CD4-positive, alpha-beta T cell (primary cell): ENCODE data around the gene SLC47A2. TPM values are rescaled to one million over a fixed set of nuclear protein-coding genes. Genes with fewer than 3 reads are reported as not detected.

ENCODE experiments used
- ATAC-seq: fragments of 200-7000 bp; cut with Tn5 transposase; one replicate; pipeline ENCODE4 v1.10.0; 2022; ENCODE audit warnings: mild to moderate bottlenecking; ENCODE audit not compliant: poor library complexity
- CTCF ChIA-PET: fragments of 350-600 bp; sonication (Branson Sonifier 250); formaldehyde crosslinking; loops from one replicate; lab custom pipeline; 2021; ENCODE audit warnings: antibody characterized with exemption, inconsistent platforms; lab: Charles Lee
- POLR2A ChIA-PET: fragments of 350-600 bp; sonication (Branson Sonifier 250); formaldehyde crosslinking; loops from one replicate; lab custom pipeline; 2021; ENCODE audit warnings: antibody characterized with exemption, inconsistent platforms; lab: Charles Lee
- DNase-seq, 14 experiments: peaks; one replicate each; pipeline ENCODE4 v3.0.0-alpha.2; 2013 to 2020; ENCODE audit warnings: mixed read lengths in 2 of 14
- H3K27ac ChIP-seq, 2 donors: one replicate each; pipeline versions ENCODE4 v1.5.1 to v1.7.0; 2013; ENCODE audit warnings: low read length in 2 of 2, low read depth in 1 of 2, mild to moderate bottlenecking in 1 of 2
- H3K27me3 ChIP-seq, 2 experiments: 1 replicate in 1 of 2; 2 replicates in 1 of 2; pipeline versions ENCODE4 v1.6.1 to v1.7.0; 2013; ENCODE audit warnings: low read length in 2 of 2, control low read depth in 1 of 2, mild to moderate bottlenecking in 1 of 2, moderate library complexity in 1 of 2; ENCODE audit not compliant: insufficient read depth in 2 of 2, control insufficient read depth in 1 of 2
- H3K36me3 ChIP-seq: one replicate; pipeline ENCODE4 v1.6.1; 2013; ENCODE audit warnings: low read length, control low read depth; ENCODE audit not compliant: insufficient read depth
- H3K4me1 ChIP-seq: one replicate; pipeline ENCODE4 v1.6.1; 2013; ENCODE audit warnings: low read length, control low read depth; ENCODE audit not compliant: insufficient read depth
- H3K4me3 ChIP-seq: one replicate; pipeline ENCODE4 v1.5.1; 2013; ENCODE audit warnings: mild to moderate bottlenecking, low read length, moderate library complexity
- H3K9me3 ChIP-seq, 2 experiments: 1 replicate in 1 of 2; 2 replicates in 1 of 2; pipeline versions ENCODE4 v1.6.1 to v1.7.0; 2013; ENCODE audit warnings: low read length in 2 of 2, mild to moderate bottlenecking in 2 of 2, control low read depth in 1 of 2, moderate library complexity in 1 of 2; ENCODE audit not compliant: control insufficient read depth in 1 of 2, insufficient read depth in 1 of 2
- H3K27ac Mint-ChIP-seq: one replicate; pipeline ENCODE4 v1.8.0; 2020; ENCODE audit warnings: mixed read lengths
- H3K27me3 Mint-ChIP-seq: one replicate; pipeline ENCODE4 v1.8.0; 2021; ENCODE audit warnings: mixed read lengths
- H3K36me3 Mint-ChIP-seq: one replicate; pipeline ENCODE4 v1.8.0; 2021; ENCODE audit warnings: low read depth, mixed read lengths
- H3K4me1 Mint-ChIP-seq: one replicate; pipeline ENCODE4 v1.8.0; 2021; ENCODE audit warnings: low read depth, mixed read lengths
- H3K4me3 Mint-ChIP-seq: one replicate; pipeline ENCODE4 v1.8.0; 2020; ENCODE audit warnings: mild to moderate bottlenecking, mixed read lengths
- H3K9me3 Mint-ChIP-seq: one replicate; pipeline ENCODE4 v1.8.0; 2020; ENCODE audit warnings: mixed read lengths
- intact Hi-C, 2 experiments: fragments of 100-400 bp; cut with DNase I in 1 of 2; cut with micrococcal nuclease in 1 of 2; formaldehyde crosslinking; loops; one replicate each; pipeline versions ENCODE4 v1.15.1 to v1.9.0; 2023 to 2025; cut with DNase I, micrococcal nuclease
- total RNA-seq, 174 experiments: library from RNA in 2 of 174; stranded (reverse) in 2 of 174; gene quantifications; one replicate each; pipeline ENCODE4 v1.2.3 and lab custom pipeline; 2021 to 2026
- TF ChIP-seq, protein P1 (sequence below): fragments of 200-600 bp; IDR thresholded peaks from one replicate; pipeline ENCODE4 v1.8.0; 2022; ENCODE audit warnings: antibody characterized with exemption, mild to moderate bottlenecking

The SLC47A2 gene
- total RNA-seq, 2 experiments from 2014 or later = not detected

- CTCF ChIA-PET = interaction anchor here (1.9 kb wide), 1 partner anchor 17 kb away, joined by 6 read pairs; no protein-coding TSS in a partner anchor
- Mint-ChIP-seq H3K36me3 (no peaks in the 10 kb centered on the region), H3K4me3 (no peak overlapping the region), H3K9me3 (no peaks in the 10 kb centered on the region), H3K4me1 (peaks cover 37% of the 10 kb centered on the region), H3K27ac (peak overlapping the region; percentile 3), H3K27me3 (no peaks in the 10 kb centered on the region)
- Histone ChIP-seq H3K27me3 (no peaks in the 10 kb centered on the region), H3K27ac (no peak overlapping the region), H3K36me3 (no peaks in the 10 kb centered on the region), H3K4me1 (peaks cover 28% of the 10 kb centered on the region), H3K4me3 (no peak overlapping the region), H3K9me3 (no peaks in the 10 kb centered on the region)
- POLR2A ChIA-PET = interaction anchor here (1.0 kb wide), 1 partner anchor 111 kb away, joined by 3 read pairs; no protein-coding TSS in a partner anchor
- TF ChIP-seq, protein P1, sequence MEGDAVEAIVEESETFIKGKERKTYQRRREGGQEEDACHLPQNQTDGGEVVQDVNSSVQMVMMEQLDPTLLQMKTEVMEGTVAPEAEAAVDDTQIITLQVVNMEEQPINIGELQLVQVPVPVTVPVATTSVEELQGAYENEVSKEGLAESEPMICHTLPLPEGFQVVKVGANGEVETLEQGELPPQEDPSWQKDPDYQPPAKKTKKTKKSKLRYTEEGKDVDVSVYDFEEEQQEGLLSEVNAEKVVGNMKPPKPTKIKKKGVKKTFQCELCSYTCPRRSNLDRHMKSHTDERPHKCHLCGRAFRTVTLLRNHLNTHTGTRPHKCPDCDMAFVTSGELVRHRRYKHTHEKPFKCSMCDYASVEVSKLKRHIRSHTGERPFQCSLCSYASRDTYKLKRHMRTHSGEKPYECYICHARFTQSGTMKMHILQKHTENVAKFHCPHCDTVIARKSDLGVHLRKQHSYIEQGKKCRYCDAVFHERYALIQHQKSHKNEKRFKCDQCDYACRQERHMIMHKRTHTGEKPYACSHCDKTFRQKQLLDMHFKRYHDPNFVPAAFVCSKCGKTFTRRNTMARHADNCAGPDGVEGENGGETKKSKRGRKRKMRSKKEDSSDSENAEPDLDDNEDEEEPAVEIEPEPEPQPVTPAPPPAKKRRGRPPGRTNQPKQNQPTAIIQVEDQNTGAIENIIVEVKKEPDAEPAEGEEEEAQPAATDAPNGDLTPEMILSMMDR = no peak
- no peak for ATAC-seq
- no peak for DNase-seq
- intact Hi-C loops = no loop called here
Observed at GRCh38 chr17:19727501-19728078, 11.2 kb upstream of the SLC47A2 start.

GRCh38 chr17:19726631-19727376, 10.4 kb upstream of the SLC47A2 start:
- no peaks in the 10 kb centered on the region for H3K27me3 Mint-ChIP-seq
- peak overlapping the region; percentile 3 for H3K27ac Mint-ChIP-seq
- H3K4me1 ChIP-seq = peaks cover 28% of the 10 kb centered on the region
- H3K36me3 Mint-ChIP-seq = no peaks in the 10 kb centered on the region
- no peak overlapping the region for H3K4me3 ChIP-seq
- H3K9me3 ChIP-seq = no peaks in the 10 kb centered on the region
- H3K27me3 ChIP-seq = no peaks in the 10 kb centered on the region
- H3K4me3 Mint-ChIP-seq = no peak overlapping the region
- ChIA-PET POLR2A (no interaction called here), CTCF (no interaction called here)
- no peak for DNase-seq
- H3K27ac ChIP-seq = no peak overlapping the region
- TF ChIP-seq, protein P1 = no peak
- no peaks in the 10 kb centered on the region for H3K36me3 ChIP-seq
- H3K9me3 Mint-ChIP-seq = no peaks in the 10 kb centered on the region
- intact Hi-C loops = no loop called here
- H3K4me1 Mint-ChIP-seq = peaks cover 41% of the 10 kb centered on the region
- ATAC-seq = no peak

DNA sequence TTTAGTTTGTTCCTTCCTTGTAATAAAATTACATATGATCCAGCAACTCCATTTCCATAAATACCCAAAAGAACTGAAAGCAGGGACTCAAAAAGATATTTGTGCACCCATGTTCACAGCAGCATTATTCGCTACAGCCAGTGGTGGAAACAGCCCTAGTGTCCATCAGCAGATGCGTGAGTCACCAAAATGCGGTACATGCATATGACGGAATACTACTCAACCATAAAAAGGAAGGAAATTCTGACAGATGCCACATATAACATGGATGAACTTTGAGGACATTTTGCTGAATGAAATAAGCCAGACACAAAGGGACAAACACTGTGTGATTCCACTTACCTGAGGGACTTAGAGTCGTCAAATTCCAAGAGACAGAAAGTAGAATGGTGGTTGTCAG, 9.1 kb upstream of the SLC47A2 start:
- ChIA-PET CTCF (interaction anchor here (0.6 kb wide), 1 partner anchor 12 kb away, joined by 3 read pairs; no protein-coding TSS in a partner anchor), POLR2A (interaction anchor here (1.0 kb wide), 1 partner anchor 348 kb away, joined by 3 read pairs; no protein-coding TSS in a partner anchor)
- H3K9me3 ChIP-seq = no peaks in the 10 kb centered on the region
- Mint-ChIP-seq H3K27me3 (no peaks in the 10 kb centered on the region), H3K4me1 (peaks cover 41% of the 10 kb centered on the region), H3K9me3 (no peaks in the 10 kb centered on the region), H3K36me3 (no peaks in the 10 kb centered on the region), H3K27ac (peak overlapping the region; percentile 73), H3K4me3 (peak overlapping the region; percentile 82)
- H3K27ac ChIP-seq = no peak overlapping the region
- no peaks in the 10 kb centered on the region for H3K27me3 ChIP-seq
- TF ChIP-seq, protein P1 = no peak
- no peaks in the 10 kb centered on the region for H3K36me3 ChIP-seq
- ATAC-seq (no peak), DNase-seq (peak in 2 of 14 experiments; percentile 35 to 51)
- intact Hi-C loops = no loop called here
- no peak overlapping the region for H3K4me3 ChIP-seq
- peaks cover 28% of the 10 kb centered on the region for H3K4me1 ChIP-seq
